GM06990 (cell line): ENCODE measurements around the gene ADORA2A.

ENCODE experiments used
- DNase-seq: peaks from one replicate; pipeline ENCODE4 v3.0.0-alpha.2; 2011; ENCODE audit not compliant: insufficient read length; ENCODE audit errors: extremely low read depth
- H3K27me3 ChIP-seq: replicated peaks from 2 replicates; pipeline ENCODE4 v1.6.0; 2011; ENCODE audit warnings: low read length; ENCODE audit not compliant: control insufficient read depth, insufficient read depth
- H3K36me3 ChIP-seq: 2 replicates; pipeline ENCODE4 v1.5.1; 2011; ENCODE audit warnings: low read length; ENCODE audit not compliant: control insufficient read depth, insufficient read depth
- H3K4me3 ChIP-seq: replicated peaks from 2 replicates; pipeline ENCODE4 v1.5.1; 2011; ENCODE audit warnings: low read depth, mild to moderate bottlenecking, control low read depth, low read length
- TF ChIP-seq, protein P1 (sequence below): IDR thresholded peaks from 2 replicates; pipeline ENCODE4 v1.5.1; 2011; ENCODE audit warnings: low read length, control low read depth, mild to moderate bottlenecking, inconsistent platforms; ENCODE audit not compliant: insufficient read depth, poor library complexity, severe bottlenecking

Gene ADORA2A

DNA sequence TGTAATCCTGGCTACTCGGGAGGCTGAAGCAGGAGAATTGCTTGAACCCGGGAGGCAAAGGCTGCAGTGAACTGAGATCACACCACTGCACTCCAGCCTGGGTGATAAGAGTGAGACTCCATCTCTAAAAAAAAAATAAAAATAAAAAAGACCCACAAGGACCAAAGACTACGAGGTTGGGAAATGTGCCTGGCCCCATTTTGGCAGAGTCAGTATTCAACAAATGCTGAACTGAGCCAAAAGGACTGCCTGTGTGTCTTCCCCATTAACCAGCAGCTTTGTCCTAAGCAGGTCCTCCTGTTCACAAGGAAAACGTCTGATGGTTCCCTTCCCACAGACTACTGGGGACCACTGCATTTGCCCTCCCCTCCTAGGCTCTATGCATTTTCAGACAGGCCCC, 27.6 kb downstream of the ADORA2A start:
- Histone ChIP-seq H3K27me3 (no peaks in the 10 kb centered on the region), H3K36me3 (no peaks in the 10 kb centered on the region), H3K4me3 (no peak overlapping the region)
- no peak for DNase-seq
- TF ChIP-seq, protein P1, sequence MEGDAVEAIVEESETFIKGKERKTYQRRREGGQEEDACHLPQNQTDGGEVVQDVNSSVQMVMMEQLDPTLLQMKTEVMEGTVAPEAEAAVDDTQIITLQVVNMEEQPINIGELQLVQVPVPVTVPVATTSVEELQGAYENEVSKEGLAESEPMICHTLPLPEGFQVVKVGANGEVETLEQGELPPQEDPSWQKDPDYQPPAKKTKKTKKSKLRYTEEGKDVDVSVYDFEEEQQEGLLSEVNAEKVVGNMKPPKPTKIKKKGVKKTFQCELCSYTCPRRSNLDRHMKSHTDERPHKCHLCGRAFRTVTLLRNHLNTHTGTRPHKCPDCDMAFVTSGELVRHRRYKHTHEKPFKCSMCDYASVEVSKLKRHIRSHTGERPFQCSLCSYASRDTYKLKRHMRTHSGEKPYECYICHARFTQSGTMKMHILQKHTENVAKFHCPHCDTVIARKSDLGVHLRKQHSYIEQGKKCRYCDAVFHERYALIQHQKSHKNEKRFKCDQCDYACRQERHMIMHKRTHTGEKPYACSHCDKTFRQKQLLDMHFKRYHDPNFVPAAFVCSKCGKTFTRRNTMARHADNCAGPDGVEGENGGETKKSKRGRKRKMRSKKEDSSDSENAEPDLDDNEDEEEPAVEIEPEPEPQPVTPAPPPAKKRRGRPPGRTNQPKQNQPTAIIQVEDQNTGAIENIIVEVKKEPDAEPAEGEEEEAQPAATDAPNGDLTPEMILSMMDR: no peak

DNA sequence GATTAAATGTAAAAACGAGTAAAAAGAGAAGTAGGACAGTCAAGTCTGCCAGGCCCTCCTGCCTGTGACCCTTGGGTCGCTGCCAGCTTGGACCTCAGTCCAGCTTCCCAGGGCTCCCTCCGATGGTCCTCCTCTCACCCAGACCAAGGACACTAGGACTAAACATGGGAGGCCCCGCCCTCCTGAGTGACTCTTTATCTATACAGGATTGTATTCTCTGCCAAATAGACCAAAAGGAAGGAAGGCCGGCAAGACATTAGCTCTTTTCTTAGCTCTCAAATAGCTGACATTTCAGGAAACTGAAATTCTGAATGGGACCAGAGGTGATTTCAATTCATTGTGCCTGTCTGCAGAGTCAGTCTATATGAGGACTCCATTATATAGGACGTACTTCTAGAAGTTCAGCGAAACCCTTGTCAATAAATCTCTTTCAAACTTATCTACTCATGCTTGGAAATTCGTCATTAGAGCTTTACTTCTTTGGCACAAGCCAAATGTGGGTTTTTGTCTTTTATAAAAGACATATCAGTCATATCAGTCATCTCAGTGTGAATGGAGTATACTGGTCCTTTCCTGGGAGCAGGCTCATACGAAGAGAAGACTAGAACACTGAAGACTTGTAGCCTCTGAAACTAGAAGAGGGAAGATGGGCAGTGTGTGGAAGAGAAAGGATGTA, 28.5 kb downstream of the ADORA2A start:
- TF ChIP-seq, protein P1: no peak
- no peak for DNase-seq
- H3K4me3 ChIP-seq: no peak overlapping the region
- H3K27me3 ChIP-seq: no peaks in the 10 kb centered on the region
- H3K36me3 ChIP-seq: no peaks in the 10 kb centered on the region

DNA sequence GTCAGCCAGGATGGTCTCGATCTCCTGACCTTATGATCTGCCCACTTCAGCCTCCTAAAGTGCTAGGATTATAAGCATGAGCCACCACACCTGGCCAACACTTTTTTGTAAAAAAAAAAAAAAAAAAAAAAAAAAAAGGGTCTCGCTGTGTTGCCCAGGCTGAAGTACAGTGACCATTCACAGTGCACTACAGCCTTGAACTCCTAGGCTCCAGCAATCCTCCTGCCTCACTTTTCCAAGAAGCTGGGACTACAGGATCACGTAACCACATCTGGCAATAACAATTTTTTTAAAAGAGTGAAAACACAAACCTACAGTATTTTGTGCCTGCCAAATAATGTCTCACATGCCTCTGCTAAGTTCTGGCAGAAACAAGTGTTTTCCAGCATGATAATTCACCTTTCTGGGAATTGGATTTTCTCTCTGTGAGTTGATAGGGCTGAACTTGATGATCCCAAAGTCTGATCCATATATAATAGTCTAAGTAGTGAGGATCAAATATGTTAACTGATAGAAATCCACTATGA, 30.6 kb downstream of the ADORA2A start:
- TF ChIP-seq, protein P1: no peak
- Histone ChIP-seq H3K4me3 (no peak overlapping the region), H3K36me3 (no peaks in the 10 kb centered on the region), H3K27me3 (no peaks in the 10 kb centered on the region)
- DNase-seq: no peak

- DNase-seq: no peak
- TF ChIP-seq, protein P1: no peak
- no peaks in the 10 kb centered on the region for H3K27me3 ChIP-seq
- no peak overlapping the region for H3K4me3 ChIP-seq
- no peaks in the 10 kb centered on the region for H3K36me3 ChIP-seq
Observed at GRCh38 chr22:24459911-24460310, 32.5 kb downstream of the ADORA2A start.

DNA sequence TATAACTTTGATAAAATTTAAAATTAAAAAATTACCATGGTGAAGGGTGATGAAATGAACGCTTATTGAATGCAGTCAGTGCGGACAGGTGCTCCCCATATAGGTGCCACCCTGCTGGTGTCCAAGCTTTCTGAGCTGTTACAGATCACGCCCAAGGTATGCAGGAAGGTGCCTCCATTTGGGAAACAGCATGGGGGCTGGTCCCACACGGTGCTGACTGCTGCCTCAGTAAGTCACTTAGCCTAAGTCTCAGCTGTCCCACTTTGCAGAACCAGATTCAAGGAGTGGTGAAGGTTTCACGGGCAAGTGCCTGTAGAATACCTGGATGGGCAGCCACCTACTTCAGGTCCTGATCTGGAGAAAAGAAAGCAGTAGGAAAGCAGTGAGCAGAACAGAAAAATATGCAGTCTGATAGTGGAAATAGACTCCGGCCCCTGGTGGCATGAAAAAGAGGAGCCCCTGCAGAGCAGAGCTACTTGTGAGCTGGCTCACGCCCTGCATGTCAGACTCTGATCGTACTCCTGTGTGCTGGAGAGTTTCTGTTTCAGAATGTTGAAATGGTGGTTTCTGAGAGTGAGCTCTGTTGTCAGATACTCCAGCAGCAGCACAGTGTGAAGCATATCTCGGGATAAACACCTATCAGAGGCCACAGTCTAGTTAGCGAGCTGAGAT, 33.2 kb downstream of the ADORA2A start:
- DNase-seq: no peak
- TF ChIP-seq, protein P1: peak; percentile 14
- Histone ChIP-seq H3K4me3 (no peak overlapping the region), H3K27me3 (no peaks in the 10 kb centered on the region), H3K36me3 (no peaks in the 10 kb centered on the region)
